Measurements from ENCODE around the gene PCNX2. TPM values are rescaled to one million over a fixed set of nuclear protein-coding genes. Genes with fewer than 3 reads are reported as not detected.

Gene PCNX2
- total and polyA plus RNA-seq, 2 donors (not counting 1 experiment from before 2014, with no cell fraction given), result 17.6 to 34.7 TPM

GRCh38 chr1:233252441-233252840 lies 43.1 kb downstream of the PCNX2 start:
- H3K4me3 ChIP-seq (ENCODE audit: control extremely low read depth in 1 of 5, extremely low read depth in 1 of 5, insufficient read depth in 1 of 5, low read depth in 2 of 5, low read length in 4 of 5), result no peak overlapping the region
- DNase-seq (no peak), ATAC-seq (ENCODE audit: low read depth) (no peak)
- no CpG with 5 or more reads among the region's 2 CpGs for WGBS (ENCODE audit: insufficient coverage)
- ChIA-PET POLR2A (no interaction called here), CTCF (no interaction called here)
- intact Hi-C loops (cut with micrococcal nuclease), result no loop called here
- H3K9me3 ChIP-seq (ENCODE audit: control extremely low read depth in 1 of 3, control insufficient read depth in 2 of 3, insufficient read depth in 1 of 3, low read length in 2 of 3), result no peaks in the 10 kb centered on the region
- no peak overlapping the region for H3K4me2 ChIP-seq (replicated peaks; ENCODE audit: low read depth, low read length, poor library complexity, severe bottlenecking)
- H3K27me3 ChIP-seq (replicated peaks in 1 of 4; ENCODE audit: control extremely low read depth in 1 of 4, control insufficient read depth in 3 of 4, insufficient read depth in 4 of 4, low read length in 3 of 4), result no peaks in the 10 kb centered on the region
- Mint-ChIP-seq H3K4me1 (no peaks in the 10 kb centered on the region), H3K4me3 (no peak overlapping the region), H3K9me3 (ENCODE audit: insufficient read depth) (no peaks in the 10 kb centered on the region), H3K27ac (no peak overlapping the region), H3K27me3 (no peaks in the 10 kb centered on the region)
- peaks cover 0 to 6% of the 10 kb centered on the region in 2 experiments for H3K36me3 ChIP-seq (replicated peaks in 1 of 2; ENCODE audit: control extremely low read depth in 1 of 2, control insufficient read depth in 1 of 2, extremely low read depth in 1 of 2, insufficient read depth in 2 of 2, low read length in 1 of 2)
- no peak overlapping the region for H3K9ac ChIP-seq (ENCODE audit: low read length)
- no peaks in the 10 kb centered on the region for H3K4me1 ChIP-seq (ENCODE audit: control insufficient read depth in 2 of 2, insufficient read depth in 2 of 2, low read length in 2 of 2)
- TF ChIP-seq EZH2 (IDR thresholded peaks at IDR 0.05; ENCODE audit: borderline replicate concordance, insufficient read depth, low read depth, low read length, poor library complexity, severe bottlenecking), result no peak
- TF ChIP-seq, protein P1, sequence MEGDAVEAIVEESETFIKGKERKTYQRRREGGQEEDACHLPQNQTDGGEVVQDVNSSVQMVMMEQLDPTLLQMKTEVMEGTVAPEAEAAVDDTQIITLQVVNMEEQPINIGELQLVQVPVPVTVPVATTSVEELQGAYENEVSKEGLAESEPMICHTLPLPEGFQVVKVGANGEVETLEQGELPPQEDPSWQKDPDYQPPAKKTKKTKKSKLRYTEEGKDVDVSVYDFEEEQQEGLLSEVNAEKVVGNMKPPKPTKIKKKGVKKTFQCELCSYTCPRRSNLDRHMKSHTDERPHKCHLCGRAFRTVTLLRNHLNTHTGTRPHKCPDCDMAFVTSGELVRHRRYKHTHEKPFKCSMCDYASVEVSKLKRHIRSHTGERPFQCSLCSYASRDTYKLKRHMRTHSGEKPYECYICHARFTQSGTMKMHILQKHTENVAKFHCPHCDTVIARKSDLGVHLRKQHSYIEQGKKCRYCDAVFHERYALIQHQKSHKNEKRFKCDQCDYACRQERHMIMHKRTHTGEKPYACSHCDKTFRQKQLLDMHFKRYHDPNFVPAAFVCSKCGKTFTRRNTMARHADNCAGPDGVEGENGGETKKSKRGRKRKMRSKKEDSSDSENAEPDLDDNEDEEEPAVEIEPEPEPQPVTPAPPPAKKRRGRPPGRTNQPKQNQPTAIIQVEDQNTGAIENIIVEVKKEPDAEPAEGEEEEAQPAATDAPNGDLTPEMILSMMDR (IDR thresholded peaks at IDR 0.05), result no peak
- H3K27ac ChIP-seq (ENCODE audit: low read length in 2 of 2), result no peak overlapping the region
- H3K79me2 ChIP-seq (ENCODE audit: control insufficient read depth, insufficient read depth, low read length), result no peaks in the 10 kb centered on the region
- no peak overlapping the region for H2AFZ ChIP-seq (ENCODE audit: insufficient read depth, low read depth, low read length, poor library complexity, severe bottlenecking)
- no peaks in the 10 kb centered on the region for H4K20me1 ChIP-seq (ENCODE audit: control insufficient read depth, insufficient read depth, low read length, poor library complexity, severe bottlenecking)

DNA sequence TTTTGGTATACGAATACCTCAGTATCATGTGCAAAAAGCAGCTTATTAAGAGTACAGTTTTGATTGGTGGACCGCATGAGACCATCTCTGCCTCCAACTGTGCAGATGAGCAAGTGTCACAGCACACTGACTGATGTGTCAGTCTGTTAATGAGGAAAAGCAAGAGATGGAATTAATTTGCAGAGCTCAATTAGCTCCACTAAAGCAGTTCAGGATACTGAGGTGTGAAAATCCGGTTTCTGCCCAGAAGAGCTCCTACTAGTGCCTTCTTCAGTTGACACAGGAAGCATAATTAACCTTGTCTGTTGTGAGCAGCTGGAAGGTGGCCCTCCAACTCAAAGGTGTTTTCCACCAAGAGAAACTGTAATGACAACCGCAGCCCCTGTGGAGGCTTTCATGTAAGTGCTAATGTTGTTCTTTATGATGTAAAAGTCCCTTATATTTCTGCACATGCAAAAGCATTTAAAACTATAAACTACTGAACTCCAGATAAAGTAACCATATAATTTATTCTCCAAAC lies 44.3 kb downstream of the PCNX2 start:
- Histone ChIP-seq H3K9me3 (ENCODE audit: control extremely low read depth in 1 of 3, control insufficient read depth in 2 of 3, insufficient read depth in 1 of 3, low read length in 2 of 3) (no peaks in the 10 kb centered on the region), H3K79me2 (ENCODE audit: control insufficient read depth, insufficient read depth, low read length) (no peaks in the 10 kb centered on the region), H3K4me2 (replicated peaks; ENCODE audit: low read depth, low read length, poor library complexity, severe bottlenecking) (no peak overlapping the region), H3K36me3 (replicated peaks in 1 of 2; ENCODE audit: control extremely low read depth in 1 of 2, control insufficient read depth in 1 of 2, extremely low read depth in 1 of 2, insufficient read depth in 2 of 2, low read length in 1 of 2) (peaks cover 0 to 3% of the 10 kb centered on the region in 2 experiments), H3K4me1 (ENCODE audit: control insufficient read depth in 2 of 2, insufficient read depth in 2 of 2, low read length in 2 of 2) (no peaks in the 10 kb centered on the region), H3K9ac (ENCODE audit: low read length) (no peak overlapping the region), H3K27me3 (replicated peaks in 1 of 4; ENCODE audit: control extremely low read depth in 1 of 4, control insufficient read depth in 3 of 4, insufficient read depth in 4 of 4, low read length in 3 of 4) (no peaks in the 10 kb centered on the region), H4K20me1 (ENCODE audit: control insufficient read depth, insufficient read depth, low read length, poor library complexity, severe bottlenecking) (no peaks in the 10 kb centered on the region), H3K4me3 (ENCODE audit: control extremely low read depth in 1 of 5, extremely low read depth in 1 of 5, insufficient read depth in 1 of 5, low read depth in 2 of 5, low read length in 4 of 5) (no peak overlapping the region), H2AFZ (ENCODE audit: insufficient read depth, low read depth, low read length, poor library complexity, severe bottlenecking) (no peak overlapping the region), H3K27ac (ENCODE audit: low read length in 2 of 2) (no peak overlapping the region)
- no peaks in the 10 kb centered on the region for H3K27me3 Mint-ChIP-seq
- intact Hi-C loops (cut with micrococcal nuclease), result no loop called here
- TF ChIP-seq, protein P1 (IDR thresholded peaks at IDR 0.05), result no peak
- no peak for TF ChIP-seq EZH2 (IDR thresholded peaks at IDR 0.05; ENCODE audit: borderline replicate concordance, insufficient read depth, low read depth, low read length, poor library complexity, severe bottlenecking)
- DNase-seq (no peak), ATAC-seq (ENCODE audit: low read depth) (no peak)
- CTCF ChIA-PET, result no interaction called here
- H3K9me3 Mint-ChIP-seq (ENCODE audit: insufficient read depth), result no peaks in the 10 kb centered on the region
- WGBS (ENCODE audit: insufficient coverage), result 97% methylated on average over 3 of the region's 4 CpGs
- no peak overlapping the region for H3K27ac Mint-ChIP-seq
- POLR2A ChIA-PET, result no interaction called here
- H3K4me3 Mint-ChIP-seq, result no peak overlapping the region
- H3K4me1 Mint-ChIP-seq, result no peaks in the 10 kb centered on the region

Data from B cell (primary cell).